Activated CD4-positive, alpha-beta T cell treated with anti-CD3 and anti-CD28 coated beads, Interleukin-2, amount 50 U/mL, for 4 hours (primary cell): Measurements from ENCODE around the gene GAK.
"Not testable (repeated sequence)": the region's sequence is repeated elsewhere in the genome, so short reads cannot be mapped to it uniquely, and the experiment has no call there.

Source experiments
- DNase-seq, 2 experiments: peaks; one replicate each; pipeline ENCODE4 v3.0.0-alpha.2; 2020

Gene GAK

DNA sequence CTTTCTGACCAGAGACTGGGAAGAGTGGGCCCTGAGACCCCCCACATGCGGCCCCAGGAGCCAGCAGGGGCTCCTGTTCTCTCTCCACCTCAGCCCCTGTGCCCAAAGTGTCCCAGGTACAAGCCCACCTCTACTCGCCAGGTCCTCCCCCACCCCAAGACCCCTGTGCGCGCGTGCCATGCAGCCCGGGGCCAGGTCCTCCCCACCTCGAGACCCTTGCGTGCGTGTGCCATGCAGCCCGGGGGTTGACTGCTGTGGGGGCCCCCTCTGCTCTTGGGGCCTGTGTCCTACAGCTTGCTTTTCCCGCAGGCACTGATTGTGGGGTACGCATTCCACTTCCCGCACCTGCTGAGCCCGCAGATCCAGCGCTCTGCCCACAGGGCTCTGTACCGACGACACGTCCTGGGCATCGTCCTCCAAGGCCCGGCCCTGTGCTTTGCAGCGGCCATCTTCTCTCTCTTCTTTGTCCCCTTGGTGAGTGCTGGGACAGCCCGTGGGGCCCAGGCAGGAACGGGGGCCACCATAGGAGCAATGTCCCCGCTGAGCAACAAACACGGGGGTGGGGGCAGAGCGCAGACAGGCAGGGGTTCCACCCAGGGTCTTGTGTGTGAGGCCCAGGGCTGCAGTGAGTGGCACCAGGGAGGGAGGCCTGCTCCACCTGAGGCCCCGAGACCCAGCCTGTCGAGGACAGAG is 20.9 kb upstream of the GAK start:
- DNase-seq: no peak

DNA sequence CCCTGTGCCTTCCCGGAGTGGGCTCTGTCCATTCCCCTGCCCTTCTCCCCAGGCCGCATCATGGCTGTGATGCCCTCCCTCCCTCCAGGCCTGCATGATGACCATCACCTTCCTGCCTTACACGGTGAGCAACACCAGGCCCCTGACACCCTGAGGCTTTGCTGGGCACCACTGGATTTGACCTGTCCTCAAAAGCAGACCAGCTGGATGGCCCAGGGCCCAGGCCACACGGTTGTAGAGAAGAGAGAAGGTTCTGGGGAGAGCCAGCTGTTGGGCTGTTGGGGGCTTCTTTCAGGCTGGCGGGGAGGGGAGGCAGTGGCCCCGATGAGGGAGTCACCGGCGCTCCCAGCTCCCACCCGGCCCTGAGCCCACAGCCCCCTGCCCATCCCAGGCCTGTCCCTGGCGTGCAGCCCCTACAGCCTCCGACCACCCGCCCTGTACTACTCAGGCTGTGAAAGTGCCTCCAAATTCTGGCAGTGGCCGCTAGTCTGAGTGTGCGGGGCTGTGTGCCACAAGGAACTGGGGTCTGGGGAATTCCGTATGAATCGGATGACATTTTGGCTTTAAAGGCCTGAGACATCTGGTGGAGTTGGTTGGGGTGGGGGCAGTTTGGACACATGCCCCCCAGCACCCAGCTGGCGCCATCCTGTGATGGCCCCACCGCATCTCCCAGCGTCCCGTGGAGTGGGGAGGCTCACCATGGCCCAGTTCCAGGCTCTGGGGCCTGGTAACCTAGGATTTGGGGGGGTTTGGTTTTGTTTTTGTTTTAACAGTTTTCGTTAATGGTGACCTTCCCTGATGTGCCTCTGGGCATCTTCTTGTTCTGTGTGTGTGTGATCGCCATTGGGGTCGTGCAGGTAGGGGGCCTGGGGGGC is 19.7 kb upstream of the GAK start:
- DNase-seq: no peak

DNA sequence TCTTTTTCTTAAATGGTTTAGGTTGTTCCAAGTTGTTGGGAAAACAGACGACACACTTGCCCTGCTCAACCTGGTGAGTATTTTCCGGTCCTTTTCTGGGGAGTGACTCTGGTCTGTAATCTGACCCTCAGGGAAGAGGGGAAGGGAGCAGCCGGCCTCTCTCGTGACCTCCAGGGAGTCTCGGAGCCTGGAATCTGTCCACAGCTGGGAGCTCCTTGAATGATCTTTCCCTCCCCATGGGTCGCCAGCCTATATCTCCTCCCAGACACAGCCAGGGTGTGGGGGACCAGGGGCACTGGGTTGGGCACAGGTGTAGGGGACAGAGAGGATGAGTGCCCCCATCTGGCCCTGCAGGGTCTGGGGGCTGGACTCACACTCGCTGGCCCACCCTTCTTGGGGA is 19.1 kb upstream of the GAK start:
- no peak for DNase-seq

DNA sequence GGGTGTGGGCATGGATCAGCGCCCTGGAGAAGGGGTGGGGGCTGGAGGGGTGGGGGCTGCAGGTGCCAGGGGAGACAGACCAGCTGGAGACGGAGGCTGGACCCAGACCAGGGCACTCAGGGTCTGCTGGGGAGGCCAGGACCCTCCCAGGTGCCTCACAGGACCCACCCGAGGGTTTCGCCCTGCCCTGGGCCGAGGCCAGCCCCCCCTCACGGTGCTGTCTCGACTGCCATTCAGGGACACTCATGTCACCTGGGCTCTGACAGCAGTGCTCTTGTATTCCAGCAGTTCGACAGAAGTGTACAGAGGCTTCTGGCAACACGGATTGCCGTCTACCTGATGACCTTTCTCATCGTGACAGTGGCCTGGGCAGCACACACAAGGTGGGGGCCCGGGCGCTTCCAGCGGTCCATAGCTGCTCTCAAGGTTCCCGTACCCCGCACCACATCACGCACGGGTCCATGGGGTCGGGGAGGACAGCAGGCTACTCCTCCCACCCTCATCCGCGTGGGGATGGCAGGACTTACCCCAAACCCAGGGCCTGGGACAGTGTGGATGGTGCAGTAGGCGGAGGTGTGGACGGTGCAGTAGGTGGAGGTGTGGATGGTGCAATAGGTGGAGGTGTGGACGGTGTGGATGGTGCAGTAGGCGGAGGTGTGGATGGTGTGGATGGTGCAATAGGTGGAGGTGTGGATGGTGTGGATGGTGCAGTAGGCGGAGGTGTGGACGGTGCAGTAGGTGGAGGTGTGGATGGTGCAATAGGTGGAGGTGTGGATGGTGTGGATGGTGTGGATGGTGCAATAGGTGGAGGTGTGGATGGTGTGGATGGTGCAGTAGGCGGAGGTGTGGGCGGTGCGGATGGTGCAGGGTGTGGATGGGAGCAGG is 18.3 kb upstream of the GAK start:
- DNase-seq: no peak

DNA sequence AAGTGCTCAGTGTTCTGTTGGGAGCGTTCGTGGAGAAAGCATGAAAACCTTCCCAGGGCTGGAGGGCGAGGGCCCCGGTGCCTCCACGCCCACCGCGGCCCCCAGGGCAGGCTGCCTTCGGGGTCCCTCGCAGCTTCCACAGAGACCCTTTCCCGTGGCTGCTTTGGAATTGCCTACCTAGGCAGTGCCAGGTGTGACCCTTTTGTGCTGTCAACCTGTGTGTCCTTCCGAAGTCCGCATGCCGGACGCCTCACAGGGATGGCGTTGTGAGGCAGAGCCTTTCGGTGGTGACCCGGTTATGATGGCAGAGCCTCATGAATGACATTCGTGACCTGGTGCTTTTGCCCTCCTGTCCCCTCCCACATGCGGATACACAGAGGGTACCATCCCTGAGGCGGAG is 17.5 kb upstream of the GAK start:
- no peak for DNase-seq

DNA sequence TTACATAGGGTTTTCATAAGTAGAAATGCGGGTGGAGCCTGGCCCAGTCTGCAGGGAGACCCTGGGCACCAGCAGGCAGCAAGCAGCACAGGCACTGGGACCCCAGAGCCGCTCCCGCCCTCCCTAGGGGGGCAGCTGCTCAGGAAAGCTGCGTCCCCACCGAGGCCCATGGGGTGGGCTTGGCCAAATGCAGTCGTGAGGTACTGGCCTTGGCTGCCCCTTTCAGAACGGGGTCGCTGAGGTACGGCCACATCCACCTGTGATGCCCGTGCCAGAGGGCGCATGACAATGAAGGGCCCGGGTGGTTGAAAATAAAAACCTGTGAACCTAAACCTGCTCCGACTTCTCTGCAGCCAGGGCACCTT is 16.8 kb upstream of the GAK start:
- no peak for DNase-seq

DNA sequence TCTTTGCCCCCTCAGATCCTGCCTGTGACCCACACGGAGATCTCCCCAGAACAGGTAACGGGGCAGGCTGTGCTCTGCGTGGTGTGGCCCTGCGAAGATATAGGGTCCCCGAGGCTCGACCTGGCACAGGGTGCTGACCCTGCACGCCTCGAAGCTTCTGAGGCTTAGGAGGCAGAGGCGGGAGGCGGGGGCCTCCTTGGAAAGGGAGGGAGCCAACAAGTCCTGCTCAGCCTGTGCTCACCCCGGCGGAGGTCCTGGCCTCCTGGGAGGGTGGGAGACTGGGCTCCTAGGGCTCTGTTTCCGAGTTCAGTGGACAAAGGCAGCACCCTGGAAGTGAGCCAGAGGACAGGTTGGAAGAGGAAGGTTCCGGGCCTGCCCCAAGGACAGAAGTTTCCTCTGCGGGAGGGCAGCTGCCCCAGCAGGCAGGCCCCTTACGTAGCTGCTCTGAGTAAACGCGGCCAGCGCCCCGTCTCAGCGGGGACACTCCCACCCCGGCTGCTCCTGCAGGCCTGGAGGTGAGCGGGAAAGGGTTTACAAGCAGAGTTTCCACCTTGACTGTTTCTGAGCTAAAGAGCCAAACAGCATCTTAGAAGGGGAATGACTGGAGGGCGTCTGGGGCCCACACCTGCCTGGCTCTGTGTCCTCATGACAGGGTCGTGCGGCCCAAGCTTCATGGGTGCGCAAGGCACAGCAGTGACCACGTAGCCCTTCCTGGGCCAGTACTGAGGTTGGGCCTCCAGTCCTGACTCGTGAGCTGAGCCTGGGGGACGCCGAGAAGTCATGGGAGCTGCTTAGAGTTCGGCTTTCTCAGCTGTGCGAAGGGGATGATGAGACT is 16.2 kb upstream of the GAK start:
- no peak for DNase-seq

DNA sequence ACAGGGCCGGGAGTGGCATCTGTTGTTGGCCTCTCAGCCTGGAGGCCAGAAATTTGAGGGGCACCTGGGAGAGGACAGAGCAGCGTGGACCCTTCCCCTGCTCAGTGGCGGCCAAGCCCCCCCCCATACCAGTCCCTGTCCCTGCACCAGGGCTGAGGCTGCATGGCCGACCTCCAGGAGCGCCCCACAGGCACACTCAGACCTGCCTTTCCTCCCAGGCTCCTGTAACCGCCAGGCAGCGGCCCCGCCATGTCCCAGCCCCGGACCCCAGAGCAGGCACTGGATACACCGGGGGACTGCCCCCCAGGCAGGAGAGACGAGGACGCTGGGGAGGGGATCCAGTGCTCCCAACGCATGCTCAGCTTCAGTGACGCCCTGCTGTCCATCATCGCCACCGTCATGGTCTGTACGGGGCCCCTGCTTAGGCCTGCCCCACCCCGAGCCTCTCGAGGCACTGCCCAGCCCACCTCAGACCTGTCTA is 15.4 kb upstream of the GAK start:
- no peak for DNase-seq

DNA sequence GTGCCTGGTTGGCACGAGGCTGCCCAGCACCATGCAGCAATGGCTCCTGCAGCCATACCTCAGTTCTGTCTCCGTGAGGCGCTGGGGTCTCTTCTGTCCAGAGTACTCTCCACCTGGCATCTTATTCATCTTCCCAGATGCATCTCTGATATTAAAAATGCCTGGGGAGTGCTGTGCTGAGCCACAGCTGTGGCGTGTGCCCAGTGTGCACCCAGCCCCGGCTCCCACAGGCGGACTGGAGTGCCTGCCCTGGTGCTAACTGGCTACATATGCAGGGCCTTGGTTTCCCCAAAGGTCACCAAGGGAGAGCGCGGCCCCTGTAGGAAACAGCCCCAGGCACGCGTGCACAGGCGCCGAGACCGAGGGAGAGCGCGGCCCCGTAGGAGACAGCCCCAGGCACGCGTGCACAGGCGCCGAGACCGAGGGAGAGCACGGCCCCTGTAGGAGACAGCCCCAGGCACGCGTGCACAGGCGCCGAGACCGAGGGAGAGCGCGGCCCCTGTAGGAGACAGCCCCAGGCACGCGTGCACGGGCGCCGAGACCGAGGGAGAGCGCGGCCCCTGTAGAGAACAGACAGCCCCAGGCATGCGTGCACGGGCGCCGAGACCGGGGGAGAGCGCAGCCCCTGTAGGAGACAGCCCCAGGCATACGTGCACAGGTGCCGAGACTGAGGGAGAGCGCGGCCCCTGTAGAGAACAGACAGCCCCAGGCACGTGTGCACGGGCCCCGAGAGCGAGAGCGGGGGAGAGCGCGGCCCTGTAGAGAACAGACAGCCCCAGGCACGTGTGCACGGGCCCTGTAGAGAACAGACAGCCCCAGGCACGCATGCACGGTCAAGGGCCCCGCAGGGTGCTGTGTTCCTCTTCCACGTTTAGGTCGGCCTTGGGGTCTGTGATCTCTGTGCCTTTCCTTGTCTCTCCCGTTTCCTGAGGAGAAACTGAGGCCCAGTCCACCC is 14.7 kb upstream of the GAK start:
- DNase-seq: no peak

DNA sequence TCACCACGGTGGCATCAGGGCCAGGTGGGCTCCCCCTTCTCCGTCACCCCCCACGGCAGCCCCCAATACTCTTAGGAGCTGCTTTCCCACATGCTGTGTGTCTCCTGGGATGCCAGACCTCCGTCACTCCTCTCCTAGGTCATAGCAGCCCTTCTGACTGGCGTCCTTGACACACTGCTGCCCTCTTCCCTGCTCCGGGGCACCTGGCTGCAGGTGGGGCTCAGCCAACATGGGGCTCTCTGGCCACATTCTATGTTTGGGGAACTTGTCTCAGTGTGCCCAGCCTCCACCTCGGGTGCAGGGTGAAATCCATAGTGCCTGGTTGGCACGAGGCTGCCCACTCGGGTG is 14.0 kb upstream of the GAK start:
- DNase-seq: no peak

DNA sequence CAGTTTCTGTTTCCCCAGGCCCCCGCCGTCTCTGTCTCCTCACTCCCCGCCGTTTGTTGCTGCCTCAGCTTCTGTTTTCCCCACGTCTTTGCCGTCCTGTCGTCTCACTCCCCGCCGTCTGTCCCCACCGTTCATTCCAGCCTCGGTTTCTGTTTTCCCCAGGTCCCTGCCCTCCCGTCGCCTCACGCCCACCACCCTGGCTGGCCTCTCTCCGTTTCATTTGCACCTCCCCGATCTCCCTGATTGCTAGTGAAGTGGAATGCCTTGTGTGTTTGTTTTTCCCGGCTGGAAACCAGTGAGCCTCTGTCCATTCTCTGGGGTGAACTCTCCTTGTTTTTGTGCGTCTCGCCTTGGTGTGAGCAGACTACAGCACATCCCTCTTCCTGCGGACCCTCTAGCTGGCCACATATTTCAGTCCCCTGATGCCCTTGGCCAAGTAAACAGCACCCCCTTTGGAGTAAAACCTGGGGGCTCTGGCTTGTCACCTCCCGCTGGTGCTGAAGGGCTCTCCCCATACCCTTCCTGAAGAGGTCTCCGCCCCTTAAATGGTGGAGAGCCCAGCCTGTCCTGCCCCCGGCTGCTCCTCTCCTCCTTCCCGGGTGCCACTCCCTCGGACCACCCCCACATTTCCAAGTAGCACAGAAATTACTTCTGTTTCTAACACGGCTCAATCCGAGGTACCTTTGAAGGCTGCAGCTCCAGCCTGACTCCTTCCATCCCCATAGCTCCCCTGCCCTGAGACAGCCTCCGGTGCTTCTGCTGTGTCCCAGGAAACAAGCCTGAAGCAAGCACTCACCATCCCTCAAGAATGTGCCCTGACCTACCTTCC is 13.4 kb upstream of the GAK start:
- no peak for DNase-seq

DNA sequence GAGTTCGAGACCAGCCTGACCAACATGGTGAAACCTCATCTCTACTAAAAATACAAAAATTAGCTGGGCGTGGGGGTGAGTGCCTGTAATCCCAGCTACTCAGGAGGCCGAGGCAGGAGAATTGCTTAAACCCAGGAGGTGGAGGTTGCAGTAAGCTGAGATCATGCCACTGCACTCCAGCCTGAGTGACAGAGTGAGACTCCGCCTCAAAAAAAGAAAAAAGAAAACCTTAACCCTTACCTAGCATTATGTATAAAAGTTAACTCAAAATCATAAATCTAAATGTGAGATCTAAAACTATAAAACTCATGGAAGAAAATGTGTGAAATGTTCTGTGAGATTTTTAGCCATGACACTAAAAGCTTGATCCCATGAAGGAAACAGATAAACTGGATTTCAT is 7.4 kb upstream of the GAK start:
- DNase-seq: not testable (repeated sequence)

DNA sequence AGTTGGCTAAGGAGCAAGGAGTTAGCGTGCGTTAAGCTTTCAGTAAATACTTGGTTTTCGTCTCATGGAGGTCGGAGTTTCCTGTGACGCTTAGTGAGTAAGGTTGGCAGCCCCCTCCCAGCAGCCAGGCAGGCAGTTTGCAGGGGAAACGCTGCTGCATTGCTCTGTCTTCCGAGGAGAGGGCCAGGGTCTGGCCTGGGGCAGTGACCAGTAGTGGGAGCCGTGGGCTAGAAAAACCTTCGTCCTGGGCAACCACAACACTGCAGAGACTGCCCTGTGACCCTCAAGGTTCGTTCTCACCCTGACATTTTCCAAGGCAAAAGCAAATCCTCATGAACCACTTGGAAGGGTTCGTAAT is 576 bp upstream of the GAK start:
- no peak for DNase-seq

DNA sequence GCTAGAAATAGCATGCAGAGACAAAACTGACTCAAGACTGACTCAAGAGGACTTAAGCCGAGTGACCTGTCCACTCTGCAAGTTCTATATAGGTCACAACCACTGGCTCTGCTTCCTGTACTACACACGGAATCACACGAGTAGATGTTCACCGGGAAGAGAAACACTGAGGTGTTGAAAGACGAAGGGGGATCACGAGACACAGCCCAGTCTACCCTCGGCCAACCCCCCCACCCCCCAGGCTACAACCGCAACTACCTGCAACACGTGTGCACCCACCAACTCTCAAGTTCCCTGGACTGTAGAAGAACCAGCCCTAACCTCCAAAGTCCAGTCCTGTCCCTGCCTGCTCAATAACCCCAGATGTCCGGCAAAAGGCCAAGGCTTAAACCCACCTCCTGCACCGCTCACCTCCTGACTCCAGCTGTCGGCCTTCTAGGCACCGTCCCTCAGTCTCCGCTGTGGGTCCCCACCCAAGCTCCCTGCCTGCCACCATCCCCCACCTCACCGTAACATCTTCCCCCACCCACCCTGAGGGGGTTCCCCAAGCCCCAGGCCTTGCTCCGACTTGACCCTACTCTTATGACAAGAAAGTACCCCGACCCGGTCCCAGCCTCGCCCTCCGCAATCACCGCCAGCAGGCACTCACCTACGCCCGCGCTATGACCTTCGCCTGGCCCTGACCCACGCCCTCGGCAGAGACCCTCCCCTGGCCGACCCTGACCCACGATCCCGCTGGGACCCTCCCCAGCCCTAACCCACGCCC is 739 bp downstream of the GAK start:
- DNase-seq: no peak

DNA sequence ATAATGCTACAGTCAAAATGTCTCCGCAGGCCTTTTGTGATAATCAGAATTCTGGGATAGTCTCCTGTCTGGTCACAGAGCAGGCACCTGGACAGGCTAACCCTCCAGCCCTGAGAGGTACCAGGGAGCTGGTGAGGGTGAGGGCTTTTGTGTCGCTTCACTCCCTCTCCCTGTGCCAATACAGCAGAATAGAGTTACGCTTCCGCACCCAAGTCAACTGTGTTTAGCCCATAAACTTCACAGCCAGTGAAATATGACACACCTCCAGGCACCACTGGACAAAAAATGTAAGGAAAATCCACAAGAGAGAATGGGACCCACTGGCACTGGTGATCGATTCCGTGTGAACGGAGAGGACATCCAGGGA is 1.3 kb downstream of the GAK start:
- no peak for DNase-seq

DNA sequence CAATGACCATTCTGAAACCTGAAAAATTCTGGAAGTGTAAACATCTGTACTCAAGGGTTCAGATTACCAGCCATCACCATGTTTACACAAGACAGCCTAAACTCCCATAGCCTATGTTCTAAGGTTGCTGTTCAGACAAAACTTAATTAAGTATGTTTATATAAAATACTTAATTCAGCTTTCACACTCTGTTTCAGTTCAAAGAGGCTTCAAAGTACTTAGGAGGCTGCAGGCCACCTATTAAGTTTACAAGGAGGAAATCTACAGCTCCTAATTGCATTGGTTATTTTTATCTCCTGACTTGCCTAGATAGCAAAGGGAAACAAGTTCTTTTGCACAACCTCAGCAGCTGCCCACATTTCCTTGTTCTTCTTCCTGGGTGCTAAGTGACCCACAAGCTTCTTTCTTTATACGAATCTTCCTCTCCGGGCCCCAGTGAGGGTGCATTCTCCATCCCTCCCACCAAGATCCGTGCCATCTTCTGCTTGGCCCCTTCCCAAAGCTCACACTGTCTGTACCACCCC is 2.0 kb downstream of the GAK start:
- no peak for DNase-seq

DNA sequence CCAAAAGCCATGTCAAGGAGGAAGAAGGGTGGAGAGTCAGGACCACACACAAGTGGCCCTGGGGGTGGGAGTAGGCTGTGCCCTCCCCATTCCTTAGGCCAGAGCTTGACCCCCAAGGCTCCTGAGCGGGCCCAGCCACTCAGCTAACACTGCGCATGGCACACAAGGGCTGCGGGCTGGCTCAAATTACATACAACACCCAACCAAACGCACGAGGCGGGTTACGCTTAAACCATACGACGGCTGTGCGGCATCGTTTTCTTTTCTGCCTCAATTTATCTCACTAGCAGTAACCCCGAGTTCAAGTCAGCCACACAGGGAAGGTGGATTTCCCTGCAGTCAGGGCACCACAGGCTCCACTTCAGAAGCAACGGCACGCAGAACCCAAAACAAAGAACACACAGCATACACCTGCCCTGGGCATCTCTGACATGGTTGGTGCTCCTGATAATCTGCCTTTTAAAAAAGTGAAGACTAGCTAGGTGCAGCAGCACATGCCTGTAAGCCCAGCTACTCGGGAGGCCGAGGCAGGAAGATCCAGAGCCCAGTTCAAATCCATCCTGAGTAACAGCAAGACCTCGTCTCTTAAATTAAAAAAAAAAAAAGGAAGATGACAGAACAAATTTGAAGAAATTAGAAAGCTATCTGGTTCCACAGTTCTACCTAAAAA is 2.9 kb downstream of the GAK start:
- no peak for DNase-seq

DNA sequence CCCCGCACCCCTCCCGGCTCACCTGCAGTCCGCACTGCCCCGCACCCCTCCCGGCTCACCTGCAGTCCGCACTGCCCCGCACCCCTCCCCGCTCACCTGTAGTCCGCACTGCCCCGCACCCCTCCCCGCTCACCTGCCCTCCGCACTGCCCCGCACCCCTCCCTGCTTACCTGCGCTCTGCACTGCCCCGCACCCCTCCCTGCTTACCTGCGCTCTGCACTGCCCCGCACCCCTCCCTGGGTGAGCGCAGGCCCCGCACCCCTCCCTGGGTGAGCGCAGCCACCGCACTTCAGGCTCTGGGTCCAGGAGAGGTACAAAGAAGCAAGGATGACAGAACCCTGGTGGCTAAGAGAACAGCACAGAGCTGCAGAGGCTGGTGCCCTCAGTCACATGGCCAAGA is 4.5 kb downstream of the GAK start:
- not testable (repeated sequence) for DNase-seq

DNA sequence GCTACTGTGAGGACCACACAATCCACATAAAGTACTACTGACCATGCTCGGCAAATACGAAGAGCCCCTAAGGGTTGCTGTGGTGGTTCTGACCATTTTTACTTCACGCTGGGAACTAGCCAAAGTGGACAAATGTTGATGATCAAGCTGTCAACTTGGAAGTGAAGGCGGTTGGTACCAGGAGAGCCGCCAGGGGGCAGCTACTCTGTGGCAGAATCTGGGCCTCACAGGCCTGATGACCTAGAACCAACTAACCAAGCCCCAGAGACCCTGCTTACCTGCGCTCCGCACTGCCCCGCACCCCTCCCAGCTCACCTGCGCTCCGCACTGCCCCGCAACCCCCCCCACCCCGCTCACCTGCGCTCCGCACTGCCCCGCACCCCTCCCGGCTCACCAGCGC is 5.6 kb downstream of the GAK start:
- no peak for DNase-seq
